Measurements from ENCODE around the gene CIB4. TPM values are rescaled to one million over a fixed set of nuclear protein-coding genes. Genes with fewer than 3 reads are reported as not detected.

The CIB4 gene
- total RNA-seq, 1 donor from 2014 or later, result not detected

DNA sequence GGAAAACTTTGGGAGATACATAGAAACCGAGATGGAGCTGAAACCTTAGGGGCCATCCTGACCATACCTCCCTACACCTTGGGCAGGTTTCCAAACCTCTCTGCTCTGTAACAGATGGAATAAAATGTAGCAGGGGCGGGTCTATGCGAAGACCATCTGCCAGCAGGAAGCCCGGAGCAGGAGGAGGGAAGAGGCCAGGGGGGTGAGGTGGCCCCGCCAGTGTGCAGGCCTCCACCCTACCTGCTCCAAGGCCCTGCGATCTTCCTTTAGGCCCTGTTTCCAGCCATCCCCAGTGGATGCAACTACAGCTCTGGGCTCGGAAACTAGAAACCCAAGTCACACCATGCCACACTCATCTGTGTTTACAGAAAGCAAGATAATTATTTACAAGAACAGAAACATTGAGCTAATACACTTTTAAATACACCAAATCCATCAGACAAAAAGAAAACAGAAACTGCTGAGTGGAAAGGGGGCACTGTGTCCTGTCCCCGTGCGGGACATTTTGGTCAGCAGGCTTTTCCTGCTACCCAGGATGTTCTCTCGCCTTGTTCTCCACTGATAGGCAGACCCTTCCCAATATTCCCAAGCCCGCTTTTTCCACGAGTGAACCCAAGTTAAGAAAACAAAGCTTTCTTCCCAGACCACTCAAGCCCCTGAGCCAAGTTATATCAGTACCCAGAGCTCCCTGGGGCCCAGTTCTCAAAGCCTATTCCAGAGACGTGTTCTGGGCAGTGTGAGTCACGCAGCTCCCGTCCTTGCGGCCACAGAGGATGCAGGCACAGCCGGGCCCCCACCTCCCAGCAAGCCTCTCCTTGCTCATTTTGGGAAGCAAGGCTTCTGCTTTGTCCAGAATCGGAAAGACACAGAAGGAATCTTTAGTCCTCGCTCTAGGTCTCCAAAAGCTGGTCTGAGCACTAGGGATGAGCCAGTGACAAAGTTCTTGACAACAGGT, 17.3 kb downstream of the CIB4 start:
- DNase-seq (ENCODE audit: low read depth), result no peak

DNA sequence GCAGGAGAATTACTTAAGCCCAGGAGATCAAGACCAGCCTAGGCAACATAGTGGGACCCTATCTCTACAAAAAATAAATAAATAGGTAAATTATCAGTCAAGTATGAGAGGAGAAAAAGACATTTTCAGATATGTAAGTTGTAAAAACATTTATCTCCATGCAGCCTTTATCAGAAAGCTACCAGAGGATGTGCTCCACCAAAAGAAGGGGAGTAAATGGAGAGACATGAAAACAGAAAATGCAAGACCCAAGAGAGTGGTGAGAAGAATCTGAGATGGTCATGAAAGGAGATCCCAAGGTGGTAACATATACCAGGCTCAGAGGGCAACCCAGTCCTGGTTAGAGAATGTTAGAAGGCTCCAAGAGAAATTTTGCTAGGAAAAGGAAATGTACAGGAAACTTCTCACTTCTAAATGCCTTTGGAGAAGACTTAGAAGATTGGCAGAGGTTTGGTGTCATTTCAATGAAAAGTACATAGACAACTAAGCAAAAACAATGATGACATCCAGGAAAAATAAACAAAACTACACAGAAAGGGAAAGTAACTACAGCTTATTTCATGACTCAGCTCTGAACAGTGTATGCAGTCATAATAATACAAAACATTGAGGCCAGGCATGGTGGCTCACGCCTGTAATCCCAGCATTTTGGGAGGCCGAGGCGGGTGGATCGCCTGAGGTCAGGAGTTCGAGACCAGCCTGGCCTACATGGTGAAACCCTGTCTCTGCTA, 19.5 kb downstream of the CIB4 start:
- DNase-seq (ENCODE audit: low read depth), result peak; percentile 30

DNA sequence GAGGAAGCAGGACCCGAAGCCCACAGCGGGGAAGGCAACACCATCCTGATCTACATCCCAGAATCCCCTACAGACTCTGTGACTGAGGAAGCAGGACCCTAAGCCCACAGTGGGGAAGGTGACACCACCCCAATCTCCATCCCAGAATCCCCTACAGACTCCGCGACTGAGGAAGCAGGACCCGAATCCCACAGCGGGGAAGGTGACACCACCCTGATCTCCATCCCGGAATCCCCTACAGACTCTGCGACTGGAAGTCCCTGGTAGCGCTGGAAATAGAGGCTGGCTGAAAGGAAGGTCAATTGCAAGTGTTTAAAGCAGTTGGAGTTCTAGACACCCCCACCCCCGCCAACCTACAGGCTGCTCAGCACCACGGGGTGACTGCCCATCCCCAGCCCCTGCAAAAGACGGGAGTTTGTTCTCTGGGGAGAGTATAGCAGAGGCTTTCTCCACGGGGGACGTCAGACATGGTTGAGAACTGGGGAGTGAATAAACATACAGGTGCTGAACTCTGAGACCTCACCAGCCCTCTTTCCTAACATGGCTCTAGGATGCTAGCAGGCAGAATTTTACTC, 21.0 kb downstream of the CIB4 start:
- DNase-seq (ENCODE audit: low read depth), result no peak

DNA sequence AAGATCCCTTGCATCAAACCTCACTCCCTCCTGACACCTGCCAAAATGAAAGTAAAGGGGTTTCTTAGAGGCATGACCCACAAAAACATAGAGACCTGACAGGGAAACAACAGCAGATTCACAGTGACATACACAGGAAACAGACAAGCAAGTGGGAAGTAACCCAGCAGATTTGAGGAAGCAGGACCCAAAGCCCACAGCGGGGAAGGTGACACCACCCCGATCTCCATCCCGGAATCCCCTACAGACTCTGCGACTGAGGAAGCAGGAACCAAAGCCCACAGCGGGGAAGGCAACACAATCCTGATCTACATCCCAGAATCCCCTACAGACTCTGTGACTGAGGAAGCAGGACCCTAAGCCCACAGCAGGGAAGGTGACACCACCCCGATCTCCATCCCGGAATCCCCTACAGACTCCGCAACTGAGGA, 21.6 kb downstream of the CIB4 start:
- DNase-seq (ENCODE audit: low read depth), result no peak

DNA sequence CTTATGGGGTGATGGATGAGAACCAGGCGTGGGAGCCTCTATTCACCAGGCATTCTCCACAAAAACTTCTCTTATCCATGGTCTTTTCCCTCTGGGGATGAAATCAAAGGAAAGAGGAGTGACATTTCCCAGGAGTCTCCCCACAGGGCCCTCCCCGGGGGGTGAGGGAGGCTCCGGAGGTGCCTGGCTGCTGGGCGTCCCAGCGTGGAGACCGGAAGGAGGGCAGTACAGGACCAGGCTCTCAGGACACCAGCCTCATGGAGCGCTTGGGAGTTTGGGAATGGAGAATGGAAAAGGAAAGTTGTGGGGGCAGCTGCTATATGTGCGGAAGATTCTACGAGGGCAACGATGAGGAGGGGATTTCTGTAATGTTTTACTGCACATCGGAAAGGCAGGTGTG, 22.1 kb downstream of the CIB4 start:
- DNase-seq (ENCODE audit: low read depth), result no peak

DNA sequence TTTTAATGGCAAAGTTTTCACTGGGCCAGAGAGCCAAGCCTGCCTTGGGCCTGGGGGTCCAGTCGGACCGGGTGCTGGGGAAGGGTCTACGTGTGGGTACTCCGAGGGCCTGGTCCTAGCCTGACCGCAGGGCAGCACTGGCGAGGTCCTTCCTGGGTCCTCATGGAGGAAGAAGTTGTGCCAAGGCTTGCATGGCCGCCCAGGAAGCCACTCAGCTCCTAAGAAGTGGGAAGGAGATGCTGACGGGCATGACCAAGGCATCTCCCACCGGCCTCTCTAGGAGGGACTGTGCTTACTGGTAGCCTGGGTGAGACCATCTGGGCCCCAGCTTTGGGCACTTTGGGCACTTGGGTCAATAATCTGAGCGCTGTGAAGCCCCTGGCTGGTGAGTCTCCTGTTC, 22.6 kb downstream of the CIB4 start:
- DNase-seq (ENCODE audit: low read depth), result no peak

DNA sequence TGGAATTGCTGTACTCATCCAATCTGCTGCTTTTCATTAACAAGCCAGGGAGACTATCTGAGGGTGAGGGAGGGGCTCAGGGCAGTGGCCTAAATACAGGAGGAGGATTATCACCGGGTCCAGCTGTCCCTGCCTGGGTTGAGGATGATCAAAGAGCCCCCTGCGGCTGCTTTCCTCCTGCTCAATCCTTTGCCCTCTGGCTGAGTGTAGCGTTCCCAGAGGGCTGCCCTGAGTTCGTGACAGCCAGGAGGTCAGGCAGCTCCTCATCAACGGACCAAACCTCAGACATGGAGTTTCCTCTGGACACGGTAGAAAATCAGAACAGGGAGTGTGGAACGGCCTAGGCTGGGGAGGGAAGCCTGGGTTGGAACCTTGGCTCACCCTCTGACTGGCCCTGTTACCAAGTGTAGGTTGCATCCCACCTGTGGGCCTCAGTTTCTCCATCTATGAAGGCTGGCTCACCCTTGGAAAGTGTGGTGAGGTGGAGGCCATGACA, 23.5 kb downstream of the CIB4 start:
- DNase-seq (ENCODE audit: low read depth), result no peak

DNA sequence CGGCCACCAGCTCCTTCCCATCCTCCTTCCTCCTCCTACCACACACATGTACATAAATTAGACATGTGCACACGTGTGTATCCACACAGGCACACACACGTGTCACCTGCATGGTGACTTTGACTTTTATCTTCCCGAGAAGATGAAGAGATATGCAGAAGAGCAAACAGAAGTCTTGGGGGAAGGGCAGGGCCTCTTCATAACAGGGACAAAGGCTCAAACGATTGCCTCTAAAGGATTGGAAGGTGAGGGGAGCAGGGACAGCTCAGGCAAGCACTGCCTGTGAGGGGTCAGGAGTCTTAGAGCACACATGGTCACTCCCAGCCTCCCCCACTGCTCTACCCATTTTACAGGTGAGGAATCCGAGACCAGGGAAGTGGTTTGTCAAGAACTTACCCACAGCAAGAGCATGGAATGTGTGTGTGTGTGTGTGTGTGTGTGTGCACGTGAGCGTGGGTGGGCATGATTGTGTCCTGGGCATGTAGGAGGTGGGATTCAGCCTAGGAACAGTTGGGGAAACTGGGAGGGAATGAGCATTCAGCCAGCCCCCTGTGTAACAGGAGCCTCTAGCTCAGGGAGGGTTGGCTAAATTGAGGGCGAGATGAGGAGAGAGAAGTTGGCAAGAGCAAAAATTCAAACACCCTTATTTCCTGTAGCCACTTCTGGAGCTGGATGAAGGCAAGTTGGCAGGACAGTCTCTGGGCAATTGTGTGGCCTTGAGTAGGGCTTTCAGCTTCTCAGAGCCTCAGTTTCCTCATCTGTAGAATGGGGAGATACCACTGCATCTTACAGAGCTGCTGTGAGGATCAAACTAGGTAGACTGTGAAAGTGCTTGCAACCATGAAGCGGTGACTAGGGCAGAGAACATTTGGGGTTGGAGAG, 24.2 kb downstream of the CIB4 start:
- DNase-seq (ENCODE audit: low read depth), result no peak

DNA sequence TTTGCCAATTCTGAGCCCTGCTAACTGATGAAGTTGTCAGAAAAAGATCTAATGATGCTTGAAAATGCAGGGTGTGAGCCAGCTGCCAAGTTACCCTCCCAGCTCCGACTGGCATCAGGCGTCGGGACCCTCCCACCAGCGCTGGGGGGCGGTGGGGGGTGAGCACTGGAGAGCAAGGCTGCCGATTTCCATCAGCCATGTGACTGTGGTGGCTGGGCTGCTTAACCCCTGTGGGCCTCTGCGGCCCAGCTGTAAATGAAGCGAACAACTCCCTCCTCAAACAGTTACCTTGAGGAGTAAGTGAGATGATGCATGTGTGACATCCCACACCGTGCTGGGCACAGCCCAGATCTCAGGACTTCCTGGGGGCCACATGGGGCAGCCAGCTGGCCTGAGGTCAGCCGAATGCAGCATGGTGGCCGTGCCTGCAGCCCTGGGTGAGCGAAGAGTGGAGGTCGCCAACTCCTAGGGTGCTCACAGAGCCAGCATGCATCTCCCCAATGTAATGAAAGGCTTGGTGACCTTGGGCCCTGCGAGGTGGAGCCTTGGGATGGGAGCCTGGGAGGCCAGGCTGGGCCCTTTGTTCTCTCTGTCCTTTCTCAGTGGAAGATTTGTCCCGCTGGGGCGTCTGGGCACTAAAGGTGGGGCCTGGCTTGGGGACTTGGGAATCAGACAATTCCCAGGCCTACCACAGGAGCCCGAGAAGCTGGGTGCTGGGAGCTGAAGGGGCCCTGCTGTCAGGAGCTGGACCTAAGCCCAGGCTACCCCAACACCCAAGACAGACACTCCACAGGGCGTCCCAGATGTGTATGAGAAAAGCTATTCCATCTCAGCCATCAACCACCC, 25.1 kb downstream of the CIB4 start:
- no peak for DNase-seq (ENCODE audit: low read depth)

DNA sequence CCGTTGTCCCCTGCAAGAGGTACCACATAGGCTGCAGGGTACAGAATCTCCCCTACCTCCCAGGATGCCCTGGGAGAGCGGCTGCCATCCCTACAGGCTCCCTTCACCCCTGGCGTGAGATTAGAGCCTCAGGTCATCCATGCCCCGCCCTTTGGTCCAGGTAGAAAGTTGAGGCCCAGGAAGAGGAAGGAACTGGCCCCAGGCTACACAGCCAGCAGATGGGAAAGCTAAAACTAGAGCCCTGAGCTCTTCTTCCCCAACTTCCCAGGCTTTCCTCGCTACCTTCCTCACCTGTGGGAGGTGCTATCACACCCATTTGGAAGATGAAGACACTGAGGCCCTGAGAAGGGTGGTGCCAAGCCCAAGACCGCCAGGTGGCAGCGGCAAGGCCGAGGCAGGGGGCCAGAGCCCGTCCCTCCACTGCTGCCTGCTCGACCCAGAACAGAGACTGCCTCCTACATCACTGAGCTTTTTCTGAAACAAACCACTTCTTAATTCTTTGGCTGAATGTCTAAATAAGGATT, 25.8 kb downstream of the CIB4 start:
- no peak for DNase-seq (ENCODE audit: low read depth)

DNA sequence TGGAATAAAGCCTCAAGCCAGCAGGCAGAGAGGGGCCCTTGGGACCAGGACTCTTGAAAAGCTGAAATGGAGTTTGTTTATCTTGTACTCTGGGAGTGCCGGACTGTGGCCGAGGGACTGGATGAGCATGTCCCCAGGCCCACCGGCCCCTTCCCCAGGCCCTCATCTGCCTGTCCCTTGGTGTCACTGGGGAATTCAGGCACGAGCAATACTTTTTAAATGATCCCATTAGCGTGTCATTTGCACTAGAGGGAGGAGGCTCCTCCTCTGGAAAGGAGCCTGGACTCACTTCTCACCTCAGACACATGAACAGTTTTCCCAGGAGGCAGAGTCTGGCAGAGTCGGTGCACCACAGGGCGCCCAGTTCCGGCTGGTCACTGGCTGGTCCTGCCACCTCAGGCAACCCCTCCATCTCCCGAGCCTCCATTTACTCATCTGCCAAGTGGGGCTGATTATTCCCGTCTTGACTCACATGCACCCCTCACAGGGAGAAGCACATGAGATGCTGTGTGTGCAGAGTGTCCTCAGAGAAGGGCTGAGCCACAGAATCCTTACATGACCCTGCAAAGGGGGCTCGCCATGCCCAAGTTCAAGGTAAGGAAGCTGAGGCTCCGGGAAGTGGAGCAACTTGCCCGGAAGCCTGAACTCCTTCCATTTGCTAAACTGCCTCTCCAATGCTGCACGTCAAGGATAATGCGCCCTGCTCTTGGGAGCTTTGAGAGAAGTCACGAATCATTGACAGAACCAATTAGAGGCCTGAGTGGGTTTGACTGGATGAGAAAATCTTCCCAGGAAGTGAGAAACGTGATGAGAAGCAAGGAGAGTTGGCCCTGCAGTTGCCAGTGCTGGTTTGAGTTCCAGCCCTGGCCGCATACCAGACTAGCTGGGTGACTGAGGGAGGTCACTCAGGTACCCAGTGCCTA, 26.7 kb downstream of the CIB4 start:
- DNase-seq (ENCODE audit: low read depth), result peak; percentile 45

DNA sequence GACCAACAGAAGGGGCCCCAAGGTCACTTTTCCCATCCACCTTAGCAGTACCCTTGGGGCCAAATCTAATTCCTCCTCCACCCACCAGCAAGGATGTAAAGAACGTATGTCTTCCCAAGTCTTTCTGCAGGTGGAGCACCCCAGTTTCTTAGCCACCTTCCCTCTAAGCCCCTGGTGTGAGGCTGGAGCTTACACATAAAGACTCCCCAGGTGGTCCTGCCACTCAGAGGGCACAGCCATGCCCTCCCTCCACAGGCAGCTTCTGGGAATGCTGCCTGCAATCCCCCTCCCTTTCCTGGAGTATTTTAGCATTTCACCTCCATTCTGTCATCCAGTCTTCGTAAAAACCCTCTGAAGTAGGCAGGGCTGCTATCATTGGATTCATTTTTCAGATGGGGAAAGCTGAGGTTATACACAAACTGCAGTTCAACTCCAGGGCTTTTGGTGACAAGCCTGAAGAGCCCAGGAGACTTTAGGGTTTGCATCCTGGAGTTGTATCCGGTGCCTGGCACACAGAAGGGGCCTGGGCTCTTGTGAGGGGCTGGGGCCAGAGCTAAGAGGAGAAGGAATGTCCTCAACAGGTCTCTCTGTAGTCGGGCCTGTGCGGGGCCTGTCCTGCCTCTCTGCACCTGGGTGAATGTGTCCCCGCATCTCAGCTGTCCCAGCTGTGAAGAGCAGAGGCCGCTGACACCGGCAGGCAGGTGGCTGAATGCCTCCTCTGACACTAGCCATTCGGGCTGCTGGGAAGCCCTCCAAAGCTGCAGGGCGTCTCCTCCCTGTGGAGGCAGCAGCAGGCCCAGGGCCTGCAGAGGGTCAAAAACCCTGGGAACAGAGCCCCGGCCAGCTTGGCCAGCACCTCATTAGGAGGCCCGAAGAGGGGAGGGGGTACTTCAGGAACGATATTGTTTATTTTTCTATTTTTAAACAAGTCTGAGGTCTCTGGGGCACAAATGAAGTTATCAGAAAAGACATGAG, 27.6 kb downstream of the CIB4 start:
- no peak for DNase-seq (ENCODE audit: low read depth)

DNA sequence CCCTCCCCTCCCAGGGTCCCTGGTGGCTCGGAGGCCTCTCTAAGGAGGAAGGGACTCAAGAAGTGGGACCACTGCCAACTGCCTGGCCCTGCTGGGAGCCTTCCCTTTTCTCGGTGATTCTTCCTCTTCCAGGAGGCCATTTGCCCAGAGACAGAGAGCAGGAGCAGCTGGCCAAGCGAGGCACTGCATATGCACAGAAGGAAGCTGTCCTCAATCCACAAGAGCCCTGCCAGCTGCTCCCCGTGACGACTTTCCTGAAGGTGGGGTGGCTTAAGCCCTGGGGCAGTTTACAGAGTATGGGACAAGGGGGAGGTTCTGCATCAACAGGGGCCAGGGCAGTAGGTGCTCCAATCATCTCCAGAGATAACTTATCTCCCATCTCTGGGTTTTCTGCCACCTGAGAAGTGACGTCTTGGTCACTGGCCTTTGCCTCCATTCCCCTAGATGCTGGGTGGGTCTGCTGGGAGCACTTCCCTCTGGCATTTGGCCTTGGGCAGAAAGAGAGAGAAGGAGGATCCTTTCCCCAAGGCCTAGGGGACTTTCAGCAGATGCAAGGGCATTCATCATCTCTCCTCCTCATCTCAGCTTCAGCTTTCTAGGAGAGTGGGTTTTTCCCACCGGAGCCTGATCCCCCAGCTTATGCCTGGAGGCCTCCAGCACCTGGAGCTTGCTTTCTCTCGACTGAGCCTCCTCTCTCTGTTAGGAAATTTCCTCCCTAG, 28.5 kb downstream of the CIB4 start:
- no peak for DNase-seq (ENCODE audit: low read depth)

DNA sequence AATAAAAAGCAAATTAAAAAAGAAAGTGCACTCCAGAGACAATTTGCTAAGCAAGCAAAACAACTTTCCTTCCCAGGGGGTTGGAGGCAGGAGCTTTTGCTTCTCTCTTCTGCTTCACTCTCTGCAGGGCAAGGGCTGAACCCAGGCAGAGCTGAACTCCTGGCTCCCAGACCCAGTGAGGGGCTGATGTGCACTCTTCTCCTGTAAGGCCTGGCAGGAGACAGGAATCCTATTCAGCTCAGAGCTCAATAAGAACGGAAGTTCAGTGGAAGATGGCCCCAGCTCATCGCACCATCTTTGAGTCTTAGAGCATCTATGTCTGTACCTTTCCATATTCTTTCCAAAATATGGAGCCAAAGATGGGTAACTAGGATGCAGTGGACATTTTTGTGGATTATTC, 29.1 kb downstream of the CIB4 start:
- DNase-seq (ENCODE audit: low read depth), result no peak

DNA sequence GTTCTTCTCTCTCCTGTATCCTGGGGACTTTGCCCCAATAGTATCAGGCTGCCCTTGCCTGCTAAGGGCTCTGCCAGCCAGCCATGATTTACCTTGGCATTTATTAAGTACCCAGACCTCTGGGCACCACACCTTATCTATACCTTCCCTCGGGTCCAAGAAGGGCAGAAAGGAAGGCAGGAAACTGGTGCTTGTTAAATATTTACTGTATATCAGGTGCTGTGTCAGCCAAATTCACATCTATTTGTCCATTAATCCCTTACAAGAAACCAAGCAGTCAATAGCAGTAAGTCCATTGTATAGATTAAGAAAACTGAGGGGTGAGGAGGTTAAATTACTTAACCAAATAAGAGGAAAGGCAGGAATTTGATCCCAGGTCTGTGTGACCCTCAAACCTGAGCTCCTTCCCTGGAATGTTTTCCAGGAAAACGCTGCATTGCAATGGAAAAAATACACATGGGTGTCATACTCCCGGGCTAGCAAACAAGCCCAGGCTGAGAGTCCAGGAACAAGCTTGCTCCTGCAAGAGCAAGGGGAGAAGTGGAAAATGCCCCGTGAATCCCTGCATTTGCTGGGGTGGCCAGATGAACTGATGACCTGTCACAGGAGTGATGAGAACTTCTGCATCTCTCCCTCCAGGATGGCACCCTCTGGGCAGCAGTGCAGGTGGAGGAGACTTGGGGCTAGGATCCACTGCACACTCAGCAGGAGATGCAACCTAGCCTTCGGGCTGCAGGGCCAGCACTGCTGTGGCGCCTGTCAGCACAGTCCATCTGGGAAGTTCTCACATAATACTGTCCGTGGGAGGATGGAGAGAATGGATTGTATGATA, 30.4 kb downstream of the CIB4 start:
- DNase-seq (ENCODE audit: low read depth), result no peak

DNA sequence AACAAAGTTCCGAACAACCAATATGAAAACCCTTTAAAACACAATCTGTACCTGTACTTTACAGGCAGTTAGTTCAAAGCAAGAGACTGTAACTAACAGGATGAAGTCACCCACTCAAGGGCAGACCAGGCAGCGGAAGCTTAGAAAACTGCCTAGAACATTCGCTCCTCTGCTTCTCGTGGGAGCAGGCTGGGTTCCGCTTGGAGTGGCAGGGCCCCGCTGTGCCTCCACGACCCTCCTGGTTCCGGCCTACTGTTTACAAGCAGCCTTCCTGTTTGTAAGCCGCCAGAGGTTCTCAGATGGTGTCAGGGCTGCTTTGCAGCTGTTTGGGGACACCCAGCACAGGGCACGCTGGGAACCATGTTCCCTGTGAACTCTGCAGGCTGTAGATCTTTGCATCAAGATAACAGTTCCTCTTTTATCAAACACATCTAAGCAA, 31.3 kb downstream of the CIB4 start:
- DNase-seq (ENCODE audit: low read depth), result no peak
